ENCODE measurements around the gene CELF4. TPM values are rescaled to one million over a fixed set of nuclear protein-coding genes. Genes with fewer than 3 reads are reported as not detected.

CELF4 gene
- total and polyA plus RNA-seq, 2 of the 4 experiments (the other 2 are of a cell fraction), result not detected

DNA sequence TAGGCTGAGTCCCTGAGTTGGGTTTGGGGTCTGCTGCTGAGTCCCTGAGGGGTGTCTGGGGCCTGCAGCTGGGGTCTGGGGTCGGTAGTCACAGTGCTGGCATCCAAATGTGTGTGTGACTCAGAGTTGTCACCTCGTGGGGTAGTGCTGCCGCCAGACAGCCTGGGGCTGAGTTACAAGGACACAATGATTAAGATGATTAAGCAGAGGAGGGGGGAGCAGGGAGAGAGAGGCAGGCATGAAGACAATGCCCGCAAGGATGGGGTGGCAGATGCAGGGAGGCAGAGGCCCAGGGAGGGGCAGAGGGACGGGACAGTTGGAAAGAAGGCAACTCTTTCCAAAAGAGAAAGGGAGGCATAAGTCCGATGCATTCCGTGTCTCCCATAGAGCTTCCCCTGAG is 120.2 kb downstream of the CELF4 start:
- Histone ChIP-seq H3K9me1 (ENCODE audit: insufficient read depth, low read length) (no peaks in the 10 kb centered on the region), H2BK20ac (ENCODE audit: low read depth, low read length) (no peak overlapping the region), H4K5ac (ENCODE audit: low read depth, low read length) (no peak overlapping the region), H2AFZ (replicated peaks; ENCODE audit: low read length, poor library complexity) (no peak overlapping the region), H2BK15ac (ENCODE audit: low read depth, low read length) (no peak overlapping the region), H3K9ac (ENCODE audit: low read depth, low read length) (no peak overlapping the region), H4K91ac (ENCODE audit: insufficient read depth, low read depth, low read length) (no peak overlapping the region), H3K4me1 (ENCODE audit: control insufficient read depth, insufficient read depth, low read length) (no peaks in the 10 kb centered on the region; the same call in 1 of the 2 replicates), H3K18ac (ENCODE audit: low read depth, low read length) (no peak overlapping the region), H2BK120ac (ENCODE audit: low read depth, low read length) (no peak overlapping the region), H3K4me3 (ENCODE audit: insufficient read depth, low read depth, low read length) (no peak overlapping the region), H3K14ac (replicated peaks; ENCODE audit: low read depth, low read length) (no peak overlapping the region), H2AK5ac (ENCODE audit: low read depth, low read length) (no peak overlapping the region), H2AK9ac (replicated peaks; ENCODE audit: low read depth, low read length, poor library complexity) (no peak overlapping the region), H3K23ac (ENCODE audit: low read depth, low read length) (no peak overlapping the region), H3K4me2 (ENCODE audit: low read depth, low read length) (no peak overlapping the region), H4K8ac (ENCODE audit: low read depth in 2 of 2, low read length in 2 of 2) (no peak overlapping the region), H3K9me3 (ENCODE audit: control insufficient read depth, insufficient read depth, low read length) (no peaks in the 10 kb centered on the region), H4K20me1 (ENCODE audit: insufficient read depth, low read length) (no peaks in the 10 kb centered on the region), H3K27me3 (ENCODE audit: control insufficient read depth, insufficient read depth, low read length) (peaks cover 12% of the 10 kb centered on the region; the same call in 1 of the 2 replicates), H3K56ac (ENCODE audit: extremely low read depth, insufficient read depth, low read length) (no peak overlapping the region), H3K79me1 (ENCODE audit: low read depth in 1 of 2, low read length in 2 of 2) (no peaks in the 10 kb centered on the region), H3K36me3 (ENCODE audit: control insufficient read depth, insufficient read depth, low read length) (no peaks in the 10 kb centered on the region), H3K4ac (ENCODE audit: low read depth, low read length) (no peak overlapping the region), H3K27ac (ENCODE audit: insufficient read depth, low read length) (no peak overlapping the region), H2BK5ac (ENCODE audit: low read depth, low read length, poor library complexity, severe bottlenecking) (no peak overlapping the region)
- in situ Hi-C loops (cut with MboI; ENCODE audit: low sequenced_read_pairs) (loop anchor here (10.0 kb wide), 1 partner anchor 51 kb away; no protein-coding TSS in a partner anchor), dilution Hi-C loops (cut with HindIII; ENCODE audit: low sequenced_read_pairs, unreplicated experiment) (no loop called here), intact Hi-C loops (cut with micrococcal nuclease) (loop anchor here (2.0 kb wide), 1 partner anchor 59 kb away; no protein-coding TSS in a partner anchor)
- WGBS, 2 experiments (ENCODE audit: extremely low coverage in 2 of 2, insufficient read length in 1 of 2), result 18% methylated on average over 3 of the region's 7 CpGs; no CpG with 5 or more reads in 1 of the 2 experiments
- no peak for TF ChIP-seq SMC3 (IDR thresholded peaks at IDR 0.05; ENCODE audit: low read depth, low read length)
- TF ChIP-seq BHLHE40 (IDR thresholded peaks at IDR 0.05; ENCODE audit: low read depth, low read length), result no peak
- BruUV-seq (replicated peaks), result no TSS peak
- CTCF ChIA-PET, result interaction anchor here (0.6 kb wide), 1 partner anchor 27 kb away, joined by 3 read pairs; no protein-coding TSS in a partner anchor
- POLR2A ChIA-PET (ENCODE audit: unreplicated experiment), result no interaction called here
- ATAC-seq (ENCODE audit: low read depth), result no peak
- DNase-seq, result no peak
